ENCODE results near the gene TSSK6. TPM values are rescaled to one million over a fixed set of nuclear protein-coding genes. Genes with fewer than 3 reads are reported as not detected.

Gene TSSK6
- total RNA-seq, 1 donor from 2014 or later = 2.3 TPM

- Mint-ChIP-seq H3K4me3 (no peak overlapping the region), H3K27me3 (no peaks in the 10 kb centered on the region), H3K9me3 (no peaks in the 10 kb centered on the region), H3K36me3 (no peaks in the 10 kb centered on the region), H3K27ac (no peak overlapping the region), H3K4me1 (ENCODE audit: unreplicated experiment) (no peaks in the 10 kb centered on the region)
- no peak for DNase-seq (ENCODE audit: extremely low spot score, unreplicated experiment)
- TF ChIP-seq CTCF (conservative IDR thresholded peaks at IDR 0.05) = no peak
Observed at GRCh38 chr19:19558636-19559035, 43.3 kb upstream of the TSSK6 start.

DNA sequence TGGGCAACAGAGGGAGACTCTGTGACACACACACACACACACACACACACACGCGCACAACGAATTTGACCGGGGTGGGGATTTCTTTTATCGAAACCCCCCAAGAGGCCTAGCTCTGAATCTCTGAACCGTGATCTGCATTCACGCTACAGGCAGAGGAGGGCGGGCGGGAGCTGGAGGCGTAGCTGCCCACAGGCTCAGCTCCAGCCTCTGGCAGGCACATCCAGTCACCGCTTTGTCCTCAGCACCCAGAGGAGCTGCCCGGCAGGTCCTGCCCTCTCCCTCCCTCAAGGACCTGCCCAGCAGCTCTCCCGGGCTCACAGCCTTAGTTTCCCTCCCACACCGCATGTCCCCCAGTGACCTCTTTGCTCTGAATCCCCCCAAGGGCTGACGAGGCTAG lies 42.7 kb upstream of the TSSK6 start:
- Mint-ChIP-seq H3K36me3 (no peaks in the 10 kb centered on the region), H3K27ac (no peak overlapping the region), H3K9me3 (no peaks in the 10 kb centered on the region), H3K27me3 (no peaks in the 10 kb centered on the region), H3K4me3 (no peak overlapping the region), H3K4me1 (ENCODE audit: unreplicated experiment) (no peaks in the 10 kb centered on the region)
- no peak for TF ChIP-seq CTCF (conservative IDR thresholded peaks at IDR 0.05)
- DNase-seq (ENCODE audit: extremely low spot score, unreplicated experiment) = no peak

GRCh38 chr19:19554074-19555023 lies 39.0 kb upstream of the TSSK6 start:
- H3K36me3 Mint-ChIP-seq = no peaks in the 10 kb centered on the region

DNA sequence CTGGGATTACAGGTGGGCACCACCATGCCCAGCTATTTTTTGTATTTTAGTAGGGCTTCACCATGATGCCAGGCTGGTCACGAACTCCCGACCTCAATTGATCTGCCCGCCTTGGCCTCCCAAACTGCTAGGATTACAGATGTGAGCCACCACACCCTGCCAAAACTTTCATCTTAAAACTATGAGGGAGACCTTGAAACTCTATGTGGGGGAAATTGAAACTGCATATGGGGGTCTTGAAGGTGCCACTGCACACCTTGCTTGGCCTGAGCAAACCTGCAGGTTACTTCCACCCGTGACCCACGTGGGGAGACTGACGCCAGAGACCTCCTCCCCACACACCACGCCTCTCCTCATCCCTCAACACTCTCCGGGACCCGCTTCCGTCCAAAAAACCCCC lies 38.3 kb upstream of the TSSK6 start:
- TF ChIP-seq CTCF (conservative IDR thresholded peaks at IDR 0.05) = no peak
- Mint-ChIP-seq H3K4me3 (no peak overlapping the region), H3K27ac (no peak overlapping the region), H3K4me1 (ENCODE audit: unreplicated experiment) (no peaks in the 10 kb centered on the region), H3K9me3 (no peaks in the 10 kb centered on the region), H3K27me3 (peaks cover 3% of the 10 kb centered on the region), H3K36me3 (no peaks in the 10 kb centered on the region)
- DNase-seq (ENCODE audit: extremely low spot score, unreplicated experiment) = no peak

More at GRCh38 chr19:19554074-19555023, 39.0 kb upstream of the TSSK6 start:
- H3K4me1 Mint-ChIP-seq (ENCODE audit: unreplicated experiment) = no peaks in the 10 kb centered on the region
- no peaks in the 10 kb centered on the region for H3K27me3 Mint-ChIP-seq
- no peak overlapping the region for H3K27ac Mint-ChIP-seq
- no peak for DNase-seq (ENCODE audit: extremely low spot score, unreplicated experiment)
- H3K9me3 Mint-ChIP-seq = no peaks in the 10 kb centered on the region
- H3K4me3 Mint-ChIP-seq = no peak overlapping the region
- TF ChIP-seq CTCF (conservative IDR thresholded peaks at IDR 0.05) = peak; percentile 83

DNA sequence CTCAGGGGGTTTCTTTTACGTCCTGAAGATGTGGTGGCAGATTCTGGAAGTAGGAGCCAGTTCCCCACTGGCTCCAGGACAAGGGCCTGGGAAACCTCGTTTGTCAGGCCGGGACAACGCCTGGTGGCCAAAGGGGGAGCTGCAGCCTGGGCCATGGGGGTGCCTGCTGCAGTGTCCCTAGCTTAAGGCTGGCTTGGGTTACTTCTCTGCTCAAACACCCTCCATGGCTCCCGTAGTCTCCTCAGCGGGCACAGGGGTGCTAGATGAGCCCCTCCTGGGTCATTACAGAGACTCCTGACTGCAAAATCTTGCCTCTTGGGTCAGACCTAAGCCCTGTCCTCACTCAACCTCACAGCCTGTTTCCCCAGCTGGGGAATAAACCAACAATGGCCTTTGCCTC lies 37.5 kb upstream of the TSSK6 start:
- Mint-ChIP-seq H3K27ac (no peak overlapping the region), H3K36me3 (no peaks in the 10 kb centered on the region), H3K27me3 (peaks cover 3% of the 10 kb centered on the region), H3K4me3 (no peak overlapping the region), H3K9me3 (no peaks in the 10 kb centered on the region), H3K4me1 (ENCODE audit: unreplicated experiment) (no peaks in the 10 kb centered on the region)
- no peak for DNase-seq (ENCODE audit: extremely low spot score, unreplicated experiment)
- peak; percentile 76 for TF ChIP-seq CTCF (conservative IDR thresholded peaks at IDR 0.05)

Measured in type B pancreatic cell (in vitro differentiated cells).